ENCODE measurements around the gene DGKH.

- no peak for TF ChIP-seq POLR2AphosphoS5 (IDR thresholded peaks at IDR 0.05)
- no peak for TF ChIP-seq CTCF (IDR thresholded peaks at IDR 0.05)
These were observed 232.1 kb downstream of the DGKH start for GRCh38 chr13:42280537-42280936.
